Vein endothelial cell (primary cell): Measurements from ENCODE around the gene GRIK4. TPM values are rescaled to one million over a fixed set of nuclear protein-coding genes. Genes with fewer than 3 reads are reported as not detected.

Experiments used
- total RNA-seq: library from RNA; depleted of rRNA; stranded (reverse); fragments of >200 nt; gene quantifications from 2 replicates; pipeline ENCODE4 v1.2.3, GENCODE V29; 2012

GRIK4 gene
- total RNA-seq, result 0.10 and 0.33 TPM in 2 replicates

GRCh38 chr11:120511116-120511819 lies at the start of gene GRIK4:
Gene GRIK4, plus strand, starts transcription at chr11:120511748. Its CDS starts 148,571 bp downstream, at chr11:120660319.

GRCh38 chr11:121023848-121024751 lies 512.6 kb downstream of the GRIK4 start, which contains the start of gene TBCEL:
Gene TBCEL, plus strand, starts transcription at chr11:121024102. Its CDS starts 21,589 bp downstream, at chr11:121045691.

Other genes with a start within 250 kb of the GRIK4 start
- 5.2 and 6.6 TPM in 2 replicates for gene TLCD5, start 186.4 kb upstream of the GRIK4 start, total RNA-seq
- gene ARHGEF12, start 175.3 kb upstream of the GRIK4 start, total RNA-seq, result 118 and 136 TPM in 2 replicates